NCI-H2029 treated with DMSO at 0.1 percent for 48 hours (cell line): ENCODE results near the gene NPNT.
A peak's percentile ranks its signal among the peaks of the same experiment; 100 is the strongest.
"Not testable (repeated sequence)": the region's sequence is repeated elsewhere in the genome, so short reads cannot be mapped to it uniquely, and the experiment has no call there.

ENCODE experiments used
- DNase-seq: peaks from one replicate; lab custom pipeline; 2025; lab: John Stamatoyannopoulos, UW

NPNT gene, protein sequence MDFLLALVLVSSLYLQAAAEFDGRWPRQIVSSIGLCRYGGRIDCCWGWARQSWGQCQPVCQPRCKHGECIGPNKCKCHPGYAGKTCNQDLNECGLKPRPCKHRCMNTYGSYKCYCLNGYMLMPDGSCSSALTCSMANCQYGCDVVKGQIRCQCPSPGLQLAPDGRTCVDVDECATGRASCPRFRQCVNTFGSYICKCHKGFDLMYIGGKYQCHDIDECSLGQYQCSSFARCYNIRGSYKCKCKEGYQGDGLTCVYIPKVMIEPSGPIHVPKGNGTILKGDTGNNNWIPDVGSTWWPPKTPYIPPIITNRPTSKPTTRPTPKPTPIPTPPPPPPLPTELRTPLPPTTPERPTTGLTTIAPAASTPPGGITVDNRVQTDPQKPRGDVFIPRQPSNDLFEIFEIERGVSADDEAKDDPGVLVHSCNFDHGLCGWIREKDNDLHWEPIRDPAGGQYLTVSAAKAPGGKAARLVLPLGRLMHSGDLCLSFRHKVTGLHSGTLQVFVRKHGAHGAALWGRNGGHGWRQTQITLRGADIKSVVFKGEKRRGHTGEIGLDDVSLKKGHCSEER

DNA sequence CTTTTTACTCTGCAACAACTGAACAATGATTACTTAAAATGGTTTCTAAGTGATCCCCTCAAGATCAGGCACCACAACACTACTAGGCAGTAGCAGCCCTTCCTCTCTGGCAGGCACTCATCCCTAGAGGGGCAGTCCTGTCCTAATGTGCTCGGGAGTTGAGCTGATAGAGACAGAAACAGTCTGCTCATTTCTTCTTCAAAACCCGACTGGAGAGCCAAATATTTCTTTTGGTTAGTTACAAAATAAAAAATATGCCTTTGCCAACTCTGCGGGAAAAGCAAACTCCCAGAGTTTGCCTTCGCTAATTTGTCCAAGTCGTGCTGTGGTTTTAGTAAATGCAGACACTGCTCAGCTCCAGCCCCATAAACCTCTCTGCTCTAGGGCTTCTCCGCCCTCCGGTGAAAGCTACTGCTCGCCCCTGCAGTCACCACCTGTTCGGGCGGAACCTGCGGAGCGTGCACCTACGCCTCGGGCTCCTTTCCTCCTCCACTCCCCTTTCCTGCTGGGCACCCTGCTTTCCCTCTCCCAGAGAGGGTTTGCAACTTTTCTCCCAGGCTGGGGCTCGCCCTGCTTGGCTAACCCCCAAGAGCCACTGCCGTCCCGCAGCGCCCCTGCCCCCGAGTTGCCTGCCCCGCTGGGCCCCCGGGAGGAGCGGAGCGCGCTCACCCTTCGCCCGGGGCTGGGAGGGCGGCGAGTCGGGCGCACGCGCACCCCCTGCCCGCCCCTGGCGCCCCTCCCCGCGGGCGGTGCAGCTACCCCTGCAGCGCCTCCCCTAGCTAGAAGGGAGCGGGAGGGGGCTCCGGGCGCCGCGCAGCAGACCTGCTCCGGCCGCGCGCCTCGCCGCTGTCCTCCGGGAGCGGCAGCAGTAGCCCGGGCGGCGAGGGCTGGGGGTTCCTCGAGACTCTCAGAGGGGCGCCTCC is at the start of gene NPNT:
Gene NPNT, plus strand, starts transcription at position 812 of the 923 bp plus-strand sequence. CDS start 182 bp downstream, outside the sequence.
- peak; percentile 28 for DNase-seq

DNA sequence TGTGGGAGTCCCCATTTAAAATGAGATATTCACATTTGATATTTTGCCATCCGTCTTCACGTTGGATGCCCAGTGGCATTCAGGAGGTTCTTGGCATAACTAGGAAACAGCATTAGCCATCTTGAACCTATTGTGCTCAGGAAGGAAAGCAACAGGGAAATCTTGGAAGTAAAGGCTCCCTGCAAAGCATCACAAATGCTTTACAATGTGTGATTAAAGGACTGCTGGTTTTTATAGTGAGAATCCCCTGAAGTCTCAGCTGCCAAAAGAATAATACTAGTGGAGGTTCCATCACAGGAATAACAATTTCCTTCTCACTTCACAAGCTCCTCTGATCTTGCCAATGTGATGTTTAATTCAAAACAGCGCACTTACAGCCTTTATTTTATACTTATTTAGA is 49.7 kb upstream of the NPNT start:
- no peak for DNase-seq

DNA sequence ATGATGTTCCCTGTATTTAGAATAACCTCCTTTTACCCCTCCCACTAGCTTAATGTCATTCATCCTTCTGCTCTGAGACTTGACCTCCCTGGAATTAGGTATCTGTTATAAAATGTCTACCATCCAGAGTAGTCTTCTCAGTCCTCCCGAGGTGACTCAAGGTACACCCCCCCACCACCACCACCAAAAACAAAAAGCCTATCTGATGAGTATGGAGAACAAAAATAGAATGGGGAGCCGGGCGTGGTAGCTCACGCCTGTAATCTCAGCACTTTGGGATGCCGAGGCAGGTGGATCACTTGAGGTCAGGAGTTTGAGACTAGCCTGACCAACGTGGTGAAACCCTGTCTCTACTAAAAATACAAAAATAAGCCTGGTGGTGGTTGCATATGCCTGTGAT is 46.9 kb upstream of the NPNT start:
- not testable (repeated sequence) for DNase-seq

DNA sequence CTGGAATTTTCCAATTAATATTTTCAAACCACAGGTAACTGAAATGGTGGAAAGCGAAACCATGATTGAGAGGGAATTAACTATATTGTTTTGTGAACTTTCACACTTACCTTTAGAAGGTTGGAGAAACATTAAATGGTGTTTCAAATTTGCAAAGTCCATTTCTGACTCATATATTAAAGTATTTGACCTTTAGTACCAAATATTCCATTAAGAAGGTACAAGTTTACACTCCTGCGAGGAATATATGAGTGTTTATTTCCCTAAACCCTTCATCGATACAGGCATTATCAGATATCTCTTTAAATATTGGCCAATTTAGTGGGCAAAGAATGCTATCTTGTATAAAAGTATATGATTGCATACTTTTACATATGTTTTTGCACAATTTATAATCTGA is 44.1 kb upstream of the NPNT start:
- DNase-seq = no peak

DNA sequence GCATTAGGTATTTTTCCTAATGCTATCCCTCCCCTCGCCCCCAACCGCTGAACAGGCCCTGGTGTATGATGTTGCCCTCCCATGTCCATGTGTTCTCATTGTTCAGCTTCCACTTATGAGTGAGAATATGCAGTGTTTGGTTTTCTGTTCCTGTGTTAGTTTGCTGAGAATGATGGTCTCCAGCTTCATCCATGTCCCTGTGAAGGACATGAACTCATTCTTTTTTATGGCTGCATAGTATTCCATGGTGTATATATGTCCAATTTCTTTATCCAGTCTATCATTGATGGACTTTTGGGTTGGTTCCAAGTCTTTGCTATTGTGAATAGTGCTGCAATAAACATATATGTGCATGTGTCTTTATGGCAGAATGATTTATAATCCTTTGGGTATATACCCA is 43.0 kb upstream of the NPNT start:
- DNase-seq = not testable (repeated sequence)

DNA sequence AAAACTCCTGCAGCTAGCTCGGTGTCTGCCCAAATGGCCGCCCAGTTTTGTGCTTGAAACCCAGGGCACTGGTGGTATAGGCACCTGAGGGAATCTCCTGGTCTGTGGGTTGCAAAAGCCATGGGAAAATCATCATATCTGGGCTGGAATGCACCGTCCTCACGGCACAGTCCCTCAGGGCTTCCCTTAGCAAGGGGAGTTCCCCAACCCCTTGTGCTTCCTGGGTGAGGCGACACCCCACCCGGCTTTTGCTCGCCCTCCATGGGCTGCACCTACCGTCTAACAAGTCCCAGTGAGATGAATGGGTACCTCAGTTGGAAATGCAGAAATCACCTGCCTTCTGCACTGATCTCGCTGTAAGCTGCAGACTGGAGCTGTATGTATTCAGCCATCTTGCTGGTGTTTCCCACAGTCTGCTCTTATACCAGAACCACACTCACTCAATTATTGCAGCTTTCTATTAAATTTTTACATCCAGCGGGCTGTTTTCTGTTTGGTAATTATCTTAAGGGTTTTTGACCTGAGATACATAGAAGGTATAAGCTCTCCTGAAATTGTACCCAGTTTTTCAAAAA is 36.7 kb upstream of the NPNT start:
- no peak for DNase-seq

DNA sequence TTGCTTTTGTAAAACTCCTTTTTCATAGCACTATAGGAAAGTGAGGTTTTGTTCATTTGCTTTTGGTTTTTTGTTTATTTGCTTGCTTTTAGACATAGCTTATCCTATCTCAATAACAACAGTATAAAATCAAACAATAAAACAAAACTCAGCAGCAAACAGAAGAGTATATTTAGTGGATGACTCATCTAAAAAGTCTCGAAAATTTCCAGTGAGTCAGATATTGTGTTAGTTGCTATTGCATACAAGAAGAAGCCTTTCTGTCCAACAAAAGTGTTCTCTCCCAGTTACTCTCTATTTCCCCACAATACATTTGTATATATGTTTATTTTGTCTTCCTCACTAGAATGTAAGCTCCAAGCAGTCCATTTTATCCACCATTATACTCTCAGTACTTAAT is 36.0 kb upstream of the NPNT start:
- DNase-seq = no peak

DNA sequence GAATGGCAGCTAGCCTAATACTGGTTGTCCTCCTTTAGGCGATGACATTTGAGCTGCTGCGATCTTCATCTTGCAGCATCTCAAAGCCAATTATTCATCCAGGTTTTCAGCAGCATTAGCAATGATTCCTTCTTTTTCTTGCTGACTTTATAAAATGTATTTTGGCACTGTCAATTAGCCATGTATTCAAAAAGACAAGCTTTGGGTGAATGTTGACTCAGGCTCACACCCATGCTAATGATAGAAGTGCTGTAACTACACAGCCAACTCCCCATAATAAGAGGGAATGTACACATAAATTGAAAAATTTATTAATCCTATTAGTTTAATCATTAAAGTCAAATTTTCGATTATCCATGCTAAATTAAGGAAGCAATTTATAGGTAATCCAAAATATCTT is 24.3 kb upstream of the NPNT start:
- no peak for DNase-seq

DNA sequence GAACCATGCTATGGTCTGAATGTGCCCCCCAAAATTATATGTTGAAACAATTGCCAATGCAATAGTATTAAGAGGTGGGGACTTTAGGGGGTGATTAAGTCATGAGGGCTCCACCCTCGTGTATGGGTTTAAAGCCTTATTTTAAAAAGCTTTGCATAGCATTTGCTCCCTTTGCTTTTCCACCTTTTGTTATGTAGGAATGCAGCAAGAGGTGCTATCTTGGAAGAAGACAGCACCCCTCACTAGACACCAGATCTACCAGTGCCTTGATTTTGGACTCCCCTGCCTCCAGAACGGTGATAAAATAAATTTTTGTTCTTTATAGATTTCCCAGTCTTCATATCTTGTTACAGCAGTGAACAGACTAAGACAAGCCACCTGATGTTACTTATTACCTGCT is 23.3 kb upstream of the NPNT start:
- no peak for DNase-seq

DNA sequence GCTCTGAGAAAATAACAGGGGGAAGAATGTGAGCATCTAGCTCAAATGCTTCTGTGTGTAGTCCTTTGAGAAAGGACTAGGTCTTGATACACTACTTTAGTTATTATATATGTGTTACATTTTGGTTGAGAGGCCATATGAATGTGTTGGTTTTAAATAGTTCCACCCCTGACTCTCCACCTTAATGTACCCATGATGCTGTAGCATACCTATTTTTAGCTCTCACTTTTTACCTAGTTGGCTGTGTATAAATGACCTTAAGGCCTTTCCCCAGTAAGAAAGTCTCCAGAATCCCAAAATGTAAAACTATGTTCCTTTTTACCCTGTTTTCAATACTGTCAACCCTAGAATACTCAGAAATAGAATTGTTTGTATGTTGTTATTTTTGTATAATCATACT is 20.0 kb upstream of the NPNT start:
- DNase-seq = no peak

DNA sequence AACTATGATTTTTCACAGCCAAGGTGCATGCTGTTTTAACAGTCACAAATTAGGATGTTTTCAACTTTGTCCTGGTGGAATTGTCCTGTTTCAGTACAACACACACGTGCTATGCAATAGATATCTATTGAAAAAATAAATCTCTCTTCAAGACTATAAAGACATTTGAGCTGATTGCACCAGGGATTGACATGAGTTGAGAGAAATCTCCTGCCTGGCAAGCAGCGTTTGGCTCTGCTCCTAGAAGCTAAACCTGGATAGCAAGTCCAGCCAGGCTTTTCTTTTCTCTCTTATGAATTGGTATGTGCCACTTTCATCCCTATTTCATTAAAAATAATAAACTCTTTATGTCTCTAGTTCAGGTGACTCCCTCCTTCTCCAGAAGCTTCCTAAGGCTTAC is 16.6 kb upstream of the NPNT start:
- DNase-seq = no peak

DNA sequence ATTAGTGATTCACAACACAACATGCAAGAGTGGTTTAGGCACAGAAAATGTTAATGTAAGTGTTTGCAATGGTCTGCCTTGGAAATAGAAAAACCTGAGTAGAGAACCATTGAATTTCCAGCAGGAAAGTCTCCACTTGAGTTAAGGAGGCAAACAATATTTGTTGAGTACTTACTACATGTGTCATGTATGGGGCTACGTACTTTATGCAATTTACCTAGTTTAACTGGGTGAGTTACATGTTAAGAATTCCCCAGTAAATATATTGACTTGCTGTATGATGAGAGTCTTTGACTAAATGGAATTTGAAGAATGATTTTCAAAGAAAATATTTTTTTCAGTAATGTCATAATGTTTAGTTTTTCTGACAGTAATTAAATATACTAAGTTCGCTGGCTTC is 7.8 kb upstream of the NPNT start:
- no peak for DNase-seq

DNA sequence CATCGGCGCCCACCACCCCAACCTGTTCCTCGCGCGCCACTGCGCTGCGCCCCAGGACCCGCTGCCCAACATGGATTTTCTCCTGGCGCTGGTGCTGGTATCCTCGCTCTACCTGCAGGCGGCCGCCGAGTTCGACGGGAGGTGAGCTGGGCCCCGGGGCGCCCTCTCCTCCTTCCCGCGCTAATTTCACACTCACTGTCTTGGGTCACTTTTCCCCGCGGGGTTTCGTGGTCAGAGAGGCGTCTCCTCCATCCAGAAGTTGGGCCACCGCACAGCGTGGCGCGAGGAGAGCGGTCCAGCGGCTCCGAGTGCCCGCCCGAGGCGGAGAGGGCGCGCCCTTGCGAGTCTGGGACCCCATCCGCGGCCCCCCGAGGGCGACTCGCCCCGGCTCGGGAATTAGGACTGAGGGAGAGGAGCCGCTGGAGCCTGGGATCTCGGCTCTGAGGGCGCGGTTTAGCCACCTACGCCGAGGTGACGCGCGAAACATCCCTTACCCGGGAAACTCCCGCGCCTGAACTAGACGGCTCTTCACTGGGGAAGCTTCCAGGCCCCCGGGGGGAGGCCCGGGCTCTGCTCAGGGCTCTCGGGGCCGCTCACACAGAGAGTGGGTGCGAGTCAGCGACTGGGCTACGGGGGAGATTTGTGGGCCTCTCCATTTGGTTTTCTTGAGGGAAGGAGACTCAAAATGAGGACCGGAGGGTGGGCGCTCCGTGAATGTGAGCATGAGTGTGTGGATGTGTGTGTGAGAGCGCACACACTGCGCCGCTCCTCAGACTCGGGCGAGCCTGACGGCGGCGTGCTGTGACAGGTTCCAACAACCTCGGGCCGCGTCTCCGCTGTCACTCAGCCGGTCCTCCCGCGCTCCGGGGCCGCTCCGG is 551 bp downstream of the NPNT start:
- no peak for DNase-seq

DNA sequence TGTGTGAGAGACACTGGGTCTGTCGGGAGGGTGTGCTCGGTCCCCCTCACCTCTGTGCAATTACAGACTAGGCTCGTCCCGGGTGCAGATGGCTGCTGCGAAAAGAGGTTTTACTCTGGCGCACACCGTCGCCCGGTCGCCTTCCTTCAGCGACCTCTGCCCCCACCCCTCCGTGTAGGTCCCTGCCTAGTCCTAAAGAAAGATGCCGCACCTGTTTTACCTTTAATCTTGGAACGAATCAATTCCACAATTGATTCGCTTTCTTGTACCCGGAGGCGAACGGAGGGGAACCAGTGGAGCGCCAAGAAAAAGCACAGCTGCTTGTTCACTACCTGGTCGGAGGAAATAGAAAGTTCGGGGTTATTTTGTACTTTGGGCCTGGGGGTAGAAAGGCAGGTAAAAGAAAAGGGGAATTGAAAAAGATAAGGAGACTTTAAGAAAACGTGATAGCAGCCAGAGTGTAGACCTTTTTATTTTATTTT is 1.2 kb downstream of the NPNT start:
- no peak for DNase-seq

DNA sequence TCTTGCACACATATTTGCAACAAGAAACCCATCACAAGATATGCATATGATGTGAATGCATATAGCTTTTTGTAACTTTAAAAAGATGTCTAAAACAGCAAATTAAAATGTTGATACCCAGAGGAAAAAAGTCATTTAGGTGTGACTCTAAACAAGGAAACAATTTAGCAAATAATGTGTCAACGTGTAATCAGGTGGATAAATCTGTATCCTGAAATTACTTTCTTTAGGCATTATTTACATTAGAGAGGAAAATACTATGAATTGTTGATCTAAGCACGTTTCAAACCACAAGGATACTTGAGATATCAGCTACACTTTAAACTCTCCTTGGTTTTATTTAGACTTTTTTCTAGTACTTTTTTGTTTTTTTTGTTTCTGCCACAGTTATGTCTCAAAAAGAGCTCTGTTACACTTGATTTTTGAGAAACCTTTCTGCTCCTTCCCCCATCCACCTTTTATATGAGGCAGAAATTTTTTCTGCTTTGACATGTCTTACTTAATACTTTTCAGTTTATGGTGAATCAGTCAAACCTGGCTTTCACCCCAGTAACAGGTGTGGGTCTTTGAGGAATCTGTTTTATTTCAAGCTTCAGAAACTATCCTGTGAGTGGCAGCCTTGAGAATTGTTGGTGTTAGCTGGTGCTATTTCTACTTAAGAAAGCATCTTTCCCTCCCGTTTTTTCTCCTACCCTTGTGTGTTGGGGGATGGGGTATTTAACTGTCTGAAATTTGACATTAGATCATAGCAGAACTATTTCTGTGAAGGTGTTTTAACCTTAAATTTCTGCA is 1.9 kb downstream of the NPNT start:
- no peak for DNase-seq

DNA sequence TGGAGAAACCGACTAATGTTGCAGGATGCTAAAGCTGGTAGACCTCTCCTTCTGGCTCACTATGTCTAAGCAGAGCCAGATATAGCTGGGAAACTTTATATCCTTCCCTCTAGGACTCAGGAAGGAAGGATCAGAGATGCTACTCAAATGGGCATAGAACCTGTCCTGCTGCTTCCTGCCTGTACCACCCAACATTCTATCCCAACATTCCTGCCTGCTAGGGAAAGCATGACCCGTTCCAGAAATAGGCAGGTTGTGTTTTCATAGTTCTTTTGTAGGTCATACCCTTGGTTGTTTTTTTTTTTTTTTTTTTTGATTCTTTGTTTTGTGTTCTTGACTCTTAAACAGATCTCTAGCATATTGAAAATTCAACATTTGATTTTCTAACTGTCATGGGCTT is 5.3 kb downstream of the NPNT start:
- no peak for DNase-seq

DNA sequence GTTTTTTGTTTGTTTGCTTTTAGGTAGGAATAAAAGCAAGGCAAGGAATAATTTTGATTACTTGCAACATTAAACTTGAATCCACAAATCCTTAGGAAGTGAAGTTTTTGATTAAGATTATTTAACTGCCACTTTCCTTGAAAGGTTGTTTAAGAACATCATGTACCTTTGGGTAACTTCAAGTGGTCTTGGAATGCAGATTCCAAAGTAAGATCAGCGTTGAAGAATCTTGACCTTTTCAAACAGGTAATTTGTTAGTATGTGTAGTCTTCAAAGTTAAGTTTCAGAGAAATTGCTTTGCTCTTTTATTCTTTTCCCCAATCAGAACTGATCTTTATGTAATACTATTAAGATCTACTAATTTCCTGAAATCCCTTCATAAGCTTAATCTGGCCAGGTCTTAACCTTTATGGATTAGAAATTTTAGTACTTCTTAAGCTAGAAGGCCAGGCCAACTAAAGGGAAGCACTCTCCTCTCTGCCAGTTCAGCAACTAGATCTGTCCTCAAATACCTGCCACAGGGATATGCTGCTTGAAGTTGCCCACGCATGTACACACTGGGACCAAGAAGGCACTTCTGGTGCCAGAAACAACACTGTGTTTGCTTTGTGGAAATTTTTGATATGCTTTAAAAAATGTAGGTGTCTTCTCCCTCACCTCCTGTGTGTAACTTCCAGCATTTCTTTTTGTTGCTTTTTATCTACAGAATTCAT is 7.4 kb downstream of the NPNT start:
- DNase-seq = no peak

DNA sequence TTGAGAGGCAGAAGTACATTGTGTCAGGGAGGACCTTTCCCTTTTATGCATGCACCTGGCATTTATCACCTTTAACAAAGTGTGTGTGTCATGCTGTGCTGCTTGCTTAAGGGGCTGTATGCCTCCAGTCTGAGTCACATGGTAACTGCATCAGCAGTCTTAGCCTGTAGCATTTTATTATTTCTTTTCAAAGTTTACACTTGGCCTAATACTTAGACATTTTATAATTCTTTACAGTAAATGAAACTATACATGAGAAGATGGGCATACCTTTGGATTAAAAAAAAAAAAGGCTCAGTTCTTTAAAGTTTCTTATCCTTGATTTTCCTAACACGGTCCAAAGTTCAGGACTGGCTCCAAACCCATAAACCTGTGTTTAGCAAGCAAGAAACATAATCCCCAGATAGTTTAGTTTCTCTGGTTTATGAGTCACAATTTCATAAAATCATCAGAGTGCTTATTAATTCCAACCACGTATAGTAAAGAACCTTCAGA is 14.6 kb downstream of the NPNT start:
- no peak for DNase-seq

DNA sequence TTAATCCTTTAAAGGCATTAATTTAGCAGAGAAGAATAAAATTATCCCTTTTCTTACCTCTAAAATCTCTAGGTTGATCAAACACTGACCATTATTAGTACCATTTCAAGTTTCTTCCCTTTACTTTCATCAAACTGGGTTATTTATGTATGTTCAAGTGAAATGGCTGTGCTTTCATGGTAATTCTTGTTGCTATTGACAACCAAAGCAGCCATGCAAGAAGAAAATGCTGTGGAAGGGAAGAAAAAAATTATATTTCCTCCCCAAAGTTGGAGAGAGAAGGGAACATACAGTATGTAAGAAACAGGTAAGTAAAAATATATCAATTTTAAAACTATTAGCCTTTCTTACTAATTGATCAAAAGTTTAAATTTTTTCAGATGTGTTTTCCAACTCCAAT is 16.2 kb downstream of the NPNT start:
- DNase-seq = no peak

DNA sequence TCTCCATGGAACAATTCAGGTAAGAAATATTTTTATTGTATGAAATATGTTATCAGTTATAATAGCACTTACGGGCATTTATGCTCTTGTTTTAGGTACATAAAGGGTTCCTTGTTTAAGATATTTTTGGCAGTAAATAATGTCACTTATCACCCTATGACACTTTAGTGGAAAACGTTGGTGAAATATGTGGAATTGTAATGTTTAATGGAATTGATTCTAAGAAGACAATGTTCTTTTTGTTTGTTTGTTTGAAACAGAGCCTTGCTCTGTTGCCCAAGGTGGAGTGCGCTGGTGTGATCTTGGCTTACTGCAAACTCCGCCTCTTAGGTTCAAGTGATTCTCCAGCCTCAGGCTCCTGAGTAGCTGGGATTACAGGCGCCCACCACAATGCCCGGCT is 17.4 kb downstream of the NPNT start:
- no peak for DNase-seq
